Daoy (cell line): ENCODE data around the gene RIN1. TPM values are rescaled to one million over a fixed set of nuclear protein-coding genes. Genes with fewer than 3 reads are reported as not detected.

Experiments used
- DNase-seq: peaks from one replicate; pipeline ENCODE4 v3.0.0-alpha.2; 2015; ENCODE audit warnings: low read depth
- total RNA-seq: library from RNA; depleted of rRNA; stranded (reverse); fragments of >200 nt; shearing (Covaris generic); gene quantifications from 2 replicates; pipeline ENCODE4 v1.2.3, GENCODE V29; 2014

The RIN1 gene
- total RNA-seq, 1 experiment from 2014 or later = 14.6 TPM

DNA sequence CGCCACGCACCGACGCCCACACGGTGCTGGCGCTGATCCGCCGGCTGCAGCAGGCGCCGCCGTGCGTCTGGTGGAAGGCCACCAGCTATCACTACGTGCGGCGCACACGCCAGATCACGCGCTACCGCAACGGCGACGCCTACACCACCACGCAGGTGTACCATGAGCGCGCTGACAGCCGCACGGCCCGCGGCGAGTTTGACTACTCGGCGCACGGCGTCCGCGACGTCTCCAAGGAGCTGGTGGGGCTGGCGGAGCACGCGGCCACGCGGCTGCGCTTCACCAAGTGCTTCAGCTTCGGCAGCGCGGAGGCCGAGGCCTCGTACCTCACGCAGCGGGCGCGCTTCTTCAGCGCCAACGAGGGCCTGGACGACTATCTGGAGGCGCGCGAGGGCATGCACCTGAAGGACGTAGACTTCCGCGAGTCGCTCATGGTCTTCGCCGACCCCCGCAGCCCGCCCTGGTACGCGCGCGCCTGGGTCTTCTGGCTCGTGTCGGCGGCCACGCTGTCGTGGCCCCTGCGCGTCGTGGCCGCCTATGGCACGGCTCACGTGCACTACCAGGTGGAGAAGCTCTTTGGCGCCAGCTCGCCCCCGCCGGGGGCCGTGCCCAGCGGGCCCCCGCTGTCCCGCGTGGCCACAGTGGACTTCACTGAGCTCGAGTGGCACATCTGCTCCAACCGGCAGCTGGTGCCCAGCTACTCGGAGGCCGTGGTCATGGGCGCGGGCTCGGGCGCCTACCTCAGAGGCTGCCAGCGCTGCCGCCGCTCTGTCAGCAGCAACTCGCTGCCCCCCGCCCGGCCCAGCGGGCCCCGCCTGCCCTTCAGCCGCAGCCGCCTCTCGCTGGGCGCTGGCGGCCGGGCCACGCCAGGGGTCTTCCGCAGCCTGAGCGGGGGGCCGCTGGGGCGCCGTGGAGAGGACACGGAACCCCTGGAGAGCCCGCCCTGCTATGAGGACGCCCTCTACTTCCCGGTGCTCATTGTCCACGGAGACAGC, 41.3 kb downstream of the RIN1 start:
- no peak for DNase-seq

DNA sequence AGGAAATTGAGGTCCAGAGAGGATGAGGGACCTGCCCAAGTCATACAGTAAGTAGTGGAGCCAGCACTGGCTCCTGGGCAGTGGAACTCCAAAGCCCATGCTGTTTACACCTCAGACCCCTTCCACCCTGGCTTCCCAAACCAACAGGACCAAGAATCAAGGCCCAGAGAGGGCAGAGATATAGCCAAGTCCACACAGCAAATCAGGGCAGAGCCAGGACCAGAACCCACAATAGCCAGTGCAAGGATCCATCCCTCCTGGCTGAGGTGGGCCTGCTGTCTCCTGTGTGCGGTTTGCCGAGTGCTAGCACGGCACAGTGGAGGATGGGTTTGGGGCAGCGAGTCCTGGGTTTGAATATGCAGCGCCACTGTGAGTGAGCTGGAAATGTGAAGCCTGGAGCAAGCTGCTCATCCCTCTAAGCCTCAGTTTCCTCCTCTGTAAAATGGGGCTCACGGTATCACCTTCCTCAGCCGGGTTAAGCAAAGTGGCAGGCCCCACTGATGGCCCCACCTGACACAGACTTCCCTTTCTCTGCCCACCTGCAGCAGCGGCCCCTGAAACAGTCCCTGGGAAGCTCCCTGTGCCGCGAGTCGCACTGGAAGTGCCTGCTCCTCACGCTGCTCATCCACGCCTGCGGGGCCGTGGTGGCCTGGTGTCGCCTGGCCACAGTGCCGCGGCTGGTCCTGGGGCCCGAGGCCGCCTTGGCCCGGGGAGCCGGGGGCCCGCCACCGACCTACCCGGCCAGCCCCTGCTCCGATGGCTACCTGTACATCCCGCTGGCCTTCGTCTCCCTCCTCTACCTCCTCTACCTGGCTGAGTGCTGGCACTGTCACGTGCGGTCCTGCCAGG, 42.2 kb downstream of the RIN1 start:
- no peak for DNase-seq

DNA sequence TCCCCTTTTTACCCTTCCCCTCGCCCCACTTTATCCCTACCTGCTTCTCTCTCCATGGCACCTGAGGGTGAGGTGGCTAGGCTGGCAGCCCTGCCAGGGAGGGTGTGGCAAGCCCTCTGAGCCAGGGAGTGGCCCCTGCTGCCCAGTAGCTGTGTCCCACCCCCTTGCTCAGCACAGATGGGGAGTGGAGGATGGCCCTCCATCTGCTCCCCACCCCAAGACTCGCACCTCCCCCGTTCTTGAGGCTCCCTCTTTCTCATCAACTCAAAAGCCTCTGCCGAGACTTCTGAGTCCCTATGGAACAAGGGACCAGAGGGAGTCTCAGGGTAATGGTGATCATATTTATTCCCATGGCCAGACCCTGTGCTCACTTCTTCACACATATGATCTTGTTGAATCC, 42.9 kb downstream of the RIN1 start:
- DNase-seq = no peak

DNA sequence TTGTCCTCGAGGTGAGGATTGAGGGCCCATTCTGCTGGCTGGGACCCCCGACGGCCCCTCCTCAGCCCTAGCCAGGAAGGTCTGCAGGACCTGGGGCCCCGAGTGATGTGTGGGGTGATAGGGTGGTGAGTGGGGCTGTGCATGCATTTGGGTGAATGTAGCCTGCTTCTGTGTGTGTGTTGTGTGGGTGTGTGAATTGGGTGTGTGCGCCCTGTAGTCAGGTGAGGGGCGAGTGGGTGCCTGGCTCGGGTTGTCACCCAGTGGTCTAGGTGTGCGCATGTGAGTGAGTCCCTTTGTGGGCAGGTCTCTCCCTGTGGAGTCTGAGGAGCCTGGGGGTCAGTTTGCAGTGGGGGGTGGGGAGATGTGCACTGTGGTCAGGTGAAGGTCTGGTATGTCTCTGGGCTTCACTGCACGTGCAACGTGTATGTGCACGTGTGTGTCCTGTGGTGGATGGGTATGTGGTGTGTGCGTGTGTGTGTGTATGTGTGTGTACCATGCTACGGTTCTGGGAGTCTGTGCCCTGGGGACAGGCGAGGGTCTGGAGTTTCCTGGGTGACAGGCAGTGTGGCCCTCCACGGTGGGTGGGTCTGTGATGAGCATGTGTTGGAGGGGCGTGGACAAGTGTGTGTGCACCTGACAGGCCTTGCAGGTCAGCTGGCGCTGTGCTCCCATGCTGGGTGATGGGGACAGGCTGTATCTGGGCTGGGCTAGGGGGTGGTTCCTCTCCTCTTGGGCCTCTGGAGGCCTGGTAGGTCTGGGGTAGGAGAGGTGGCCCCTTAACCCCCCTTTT, 43.5 kb downstream of the RIN1 start:
- DNase-seq = no peak

DNA sequence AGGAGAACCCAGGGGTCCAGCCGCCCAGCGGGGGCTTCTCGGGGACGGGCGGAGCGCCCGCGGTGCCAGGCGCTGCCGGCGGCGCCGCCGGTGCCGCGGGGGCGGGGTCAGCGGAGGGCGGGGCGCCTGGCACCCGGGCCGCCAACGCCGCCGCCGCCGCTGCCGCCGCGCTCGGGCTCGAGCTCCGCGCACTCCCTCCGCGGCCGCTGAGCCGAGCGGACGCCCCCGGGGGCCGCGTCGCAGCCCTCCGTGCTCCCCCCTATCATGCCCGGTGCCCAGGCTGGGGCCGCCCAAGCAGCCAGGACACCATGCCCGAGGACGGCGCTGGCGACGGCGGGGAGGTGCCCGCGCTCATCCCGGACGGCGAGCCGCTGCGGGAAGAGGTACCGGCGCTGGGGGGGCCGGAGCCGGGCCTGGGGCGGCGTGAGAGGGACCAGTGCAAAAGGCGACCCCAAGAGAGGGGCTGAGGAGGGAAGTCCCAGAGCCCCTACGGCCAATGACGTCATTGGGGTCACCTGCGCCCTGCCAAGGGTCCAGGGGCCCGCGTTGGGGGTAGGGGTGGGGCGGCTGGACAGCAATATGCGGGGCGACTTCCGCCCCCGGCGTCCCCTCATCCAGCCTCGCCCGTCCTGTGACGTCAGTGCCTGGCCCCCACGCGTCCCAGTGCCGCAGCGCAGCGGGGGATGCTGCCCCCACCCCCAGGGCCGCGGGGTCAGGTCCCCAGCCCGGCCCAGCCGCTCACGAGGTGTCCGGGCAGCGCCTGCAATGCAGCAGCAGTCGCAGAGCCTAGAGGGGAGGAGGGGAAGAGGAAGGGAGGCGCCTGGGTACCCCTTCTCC, 44.3 kb downstream of the RIN1 start, which contains the start of gene TMEM151A:
TMEM151A (plus strand) TSS at position 189 of the 837 bp plus-strand sequence; CDS start at position 309, 120 bp downstream.
- DNase-seq = no peak

DNA sequence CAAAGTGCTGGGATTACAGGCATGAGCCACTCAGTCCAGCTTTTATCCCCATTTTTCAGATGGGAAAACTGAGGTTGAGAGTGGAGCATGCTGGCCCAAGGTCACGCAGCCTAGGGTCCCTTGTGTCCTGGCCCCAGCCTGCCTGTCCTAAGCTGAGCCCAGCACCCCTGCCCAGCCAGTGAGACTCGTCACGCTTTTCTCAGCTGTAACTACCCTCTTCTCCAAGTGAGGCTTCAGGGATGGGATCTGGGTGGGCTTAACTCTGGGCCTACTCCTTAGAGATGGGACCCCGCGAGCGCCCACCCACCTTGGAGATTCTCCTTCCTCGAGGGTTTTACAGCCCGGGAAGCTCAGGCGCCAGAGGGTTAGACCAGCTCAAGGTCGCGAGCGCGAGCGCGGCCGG, 44.9 kb downstream of the RIN1 start:
- DNase-seq = no peak

DNA sequence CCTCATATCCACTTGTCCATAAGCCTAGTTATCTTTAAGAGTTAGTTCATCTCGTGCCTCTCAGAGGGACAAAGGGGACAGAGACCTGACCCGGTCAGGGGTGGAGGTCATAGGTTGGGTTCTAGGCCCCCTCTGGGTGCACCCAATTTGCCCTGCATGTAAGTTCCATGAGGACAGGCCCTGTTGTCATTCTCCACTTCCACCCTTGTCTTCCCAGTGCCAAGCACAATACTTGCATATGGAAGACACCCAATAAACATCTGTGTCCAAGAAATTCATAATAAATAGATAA, 46.0 kb downstream of the RIN1 start:
- DNase-seq = no peak

DNA sequence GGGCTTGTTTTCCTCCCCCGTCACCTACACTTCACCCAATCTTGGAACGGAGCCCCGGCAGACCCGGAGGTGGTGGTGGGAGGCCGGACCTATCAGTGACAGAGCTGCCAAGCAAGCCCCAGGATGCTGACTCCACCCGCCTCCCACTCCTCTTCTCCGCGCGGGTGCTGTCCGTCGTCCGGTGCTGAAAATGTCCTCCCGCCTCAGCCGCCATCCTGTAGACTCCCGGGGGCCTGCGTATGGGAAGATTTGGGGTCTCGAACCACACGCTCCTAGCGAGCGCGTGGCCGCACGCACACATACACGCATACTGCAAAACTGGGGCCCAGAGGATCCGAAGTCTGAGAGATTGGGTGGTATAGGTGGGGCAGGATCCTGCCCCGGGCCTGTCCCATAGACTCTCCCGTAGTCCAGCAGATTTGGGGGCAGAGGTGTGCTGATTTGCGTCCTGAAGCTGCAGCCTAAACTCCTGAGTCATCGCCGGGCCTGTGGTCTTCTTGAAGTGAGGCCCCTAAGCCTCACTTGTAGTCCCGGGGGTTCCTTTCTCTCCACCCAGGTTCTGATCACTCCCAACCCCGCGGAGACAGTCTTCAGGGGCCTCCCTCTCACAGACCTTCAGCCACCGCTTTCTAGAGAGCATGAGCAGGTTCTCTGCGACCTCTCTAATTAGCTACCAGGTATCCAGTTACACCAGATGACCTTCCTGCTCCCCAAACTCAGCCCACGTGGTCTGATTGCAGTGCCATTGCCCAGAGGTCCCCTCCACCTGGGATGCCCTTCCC, 46.5 kb downstream of the RIN1 start:
- peak; percentile 84 for DNase-seq

DNA sequence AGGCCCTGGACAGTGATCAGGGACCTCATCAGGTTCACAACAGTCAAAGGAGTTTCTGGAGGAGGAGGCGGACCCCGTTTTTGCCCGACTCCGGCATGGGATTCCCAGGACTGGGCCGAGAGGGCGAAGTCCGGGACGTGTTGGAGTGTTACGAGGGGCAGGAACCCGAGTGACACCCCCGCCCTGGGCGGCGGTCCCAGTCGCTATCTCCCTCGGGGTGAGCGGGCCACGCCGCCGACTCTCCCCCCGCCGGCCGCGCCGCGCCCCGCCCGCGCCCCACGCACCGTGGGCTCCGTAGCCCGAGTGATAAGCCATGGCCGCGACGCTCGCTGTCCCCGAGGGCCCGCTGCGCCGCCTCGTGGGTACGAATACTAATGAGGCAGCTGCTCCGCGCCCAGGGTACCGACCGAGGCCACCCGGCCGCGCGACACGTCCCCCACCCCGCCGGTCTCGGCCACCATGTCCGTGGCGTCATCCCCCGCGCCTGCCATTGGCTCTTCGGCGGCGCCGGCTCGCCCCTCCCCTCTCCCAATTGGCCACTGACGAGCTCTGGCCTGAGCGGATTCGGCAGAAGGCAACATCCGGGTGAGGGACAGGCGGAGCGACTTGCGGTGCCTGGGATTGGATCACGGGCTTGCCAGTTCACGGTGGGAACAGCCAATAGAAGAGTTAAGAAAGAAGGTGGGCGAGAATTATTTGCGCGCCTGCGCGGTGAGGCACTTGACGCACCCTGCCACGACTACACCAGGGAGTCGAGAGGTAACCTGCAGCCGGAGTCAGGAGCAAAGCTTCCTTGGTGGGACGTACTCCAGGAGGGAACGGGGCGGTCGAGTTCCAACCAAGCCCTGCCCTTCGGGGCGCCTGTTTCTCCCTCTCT, 47.3 kb downstream of the RIN1 start, which contains the start of gene YIF1A:
YIF1A (minus strand) TSS at position 473 of the 877 bp plus-strand sequence; CDS start at position 315, 158 bp downstream.
- DNase-seq = peak; percentile 99

DNA sequence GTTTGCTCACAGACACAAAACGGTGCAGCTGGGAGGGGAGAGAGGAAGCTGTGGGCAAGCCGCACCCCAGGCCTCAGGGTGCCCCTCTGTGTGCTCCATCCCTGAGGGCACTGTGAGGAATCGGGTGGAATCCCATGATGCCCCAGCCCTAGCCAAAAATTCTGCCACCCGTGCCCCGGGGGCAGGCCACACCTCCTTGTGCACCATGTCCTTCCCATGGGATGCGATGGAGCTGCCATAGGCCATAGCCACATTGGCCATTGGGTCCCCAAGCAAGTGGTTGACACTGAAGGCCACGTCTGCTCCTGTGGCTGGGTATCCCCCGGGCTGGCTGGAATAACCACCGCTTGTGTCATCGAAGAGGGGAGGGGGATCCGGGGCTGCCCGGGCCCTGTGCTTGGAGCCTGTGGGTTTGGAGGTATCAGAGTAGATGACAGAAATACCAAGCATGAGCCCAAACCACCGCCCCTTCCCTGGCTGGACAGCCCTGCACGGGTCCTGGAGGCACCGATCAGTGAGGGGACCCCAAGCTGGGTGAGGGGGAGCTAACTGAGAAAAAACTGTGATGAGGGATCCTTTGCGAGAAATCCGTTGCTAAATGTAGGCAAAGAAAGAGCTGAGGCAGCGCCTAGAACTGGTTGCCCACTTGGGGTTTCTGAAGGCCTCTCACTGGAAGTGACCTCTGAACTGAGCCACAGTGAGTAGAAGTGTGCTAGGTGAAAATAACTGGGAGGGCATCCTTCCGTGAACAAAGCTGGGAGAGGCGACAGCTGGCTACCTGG, 48.2 kb downstream of the RIN1 start:
- no peak for DNase-seq

DNA sequence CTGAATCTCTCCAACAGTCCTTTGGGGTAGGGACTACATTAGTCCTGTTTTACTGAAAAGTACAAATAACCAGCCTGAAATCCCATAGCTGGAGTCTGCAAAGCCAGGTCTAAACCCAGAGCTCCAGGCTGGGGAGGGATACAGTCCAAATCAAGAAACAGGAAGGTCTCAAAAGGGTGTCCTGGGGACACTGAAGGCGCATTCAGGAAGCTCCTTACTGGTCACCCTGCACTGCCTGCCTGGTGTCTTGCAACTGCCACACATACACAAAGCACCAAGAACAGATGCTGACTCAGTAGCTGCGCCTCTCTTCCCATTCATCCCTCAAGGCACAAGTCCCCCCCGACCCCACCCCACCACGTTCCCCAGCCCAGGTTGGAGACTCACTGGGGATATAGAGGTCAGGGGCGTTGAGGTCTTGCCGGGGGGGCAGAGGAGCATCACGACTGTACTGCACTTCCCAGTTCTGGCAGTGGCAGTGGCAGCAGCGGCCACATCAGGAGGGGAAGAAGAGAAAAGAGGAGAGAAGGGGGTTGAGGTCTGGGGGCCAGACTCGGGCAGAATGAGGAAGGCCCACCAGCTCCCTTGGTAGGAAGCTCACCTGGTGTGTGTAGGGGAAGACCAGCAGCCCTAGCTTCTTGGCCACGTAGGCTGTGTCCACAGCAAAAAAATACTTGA, 48.9 kb downstream of the RIN1 start:
- no peak for DNase-seq

DNA sequence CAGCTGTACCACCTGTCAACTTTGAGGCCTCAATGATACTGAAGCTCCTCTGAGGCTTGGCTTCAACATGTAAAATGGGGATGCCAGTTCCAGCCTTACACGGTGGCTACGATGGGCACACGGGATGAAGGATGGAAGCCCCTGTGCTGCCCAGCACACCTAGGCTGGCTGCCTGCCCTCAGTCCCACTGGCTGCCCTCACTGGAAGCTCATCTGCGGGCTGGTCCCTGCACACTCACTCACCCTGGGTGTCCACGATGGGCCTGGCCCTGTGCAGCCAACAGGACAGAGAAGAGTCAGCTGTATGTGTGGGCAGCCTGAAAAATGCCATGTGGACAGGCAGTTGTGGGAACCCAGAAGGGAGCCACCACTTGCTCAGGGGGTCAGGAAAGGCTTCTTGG, 49.5 kb downstream of the RIN1 start:
- DNase-seq = no peak

DNA sequence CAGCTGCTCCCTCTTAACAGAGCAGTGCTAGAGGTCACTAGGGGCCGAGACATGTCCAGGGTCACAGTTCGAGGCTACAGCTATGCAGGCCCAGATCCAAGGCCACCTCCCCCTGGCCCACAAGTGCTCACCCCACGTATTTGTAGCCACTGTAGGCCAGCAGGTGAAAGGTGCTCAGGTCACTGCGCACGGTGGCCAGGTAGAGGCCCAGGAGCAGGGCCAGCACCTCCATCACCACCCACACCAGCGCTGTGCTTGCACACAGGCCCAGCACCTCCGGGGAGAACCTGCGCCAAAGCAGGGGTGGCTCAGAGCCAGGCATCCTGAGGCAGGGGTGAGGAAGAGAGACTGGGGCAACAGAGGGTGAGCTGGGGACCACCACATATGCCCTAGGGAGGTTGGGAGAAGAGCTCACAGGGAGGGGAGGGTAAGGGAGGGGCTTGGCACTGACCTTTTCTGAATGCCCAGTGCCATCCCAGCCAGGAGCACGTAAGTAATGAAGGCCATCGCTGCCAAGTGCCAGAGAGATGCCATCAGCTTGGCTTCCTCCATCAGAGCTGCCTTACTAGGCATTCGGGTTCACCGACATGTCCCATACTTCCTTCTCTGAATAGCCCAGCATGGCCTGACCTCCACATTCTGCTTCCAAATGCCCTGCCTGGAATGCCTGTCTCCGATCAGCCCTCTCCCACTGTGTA, 50.8 kb downstream of the RIN1 start:
- DNase-seq = no peak

DNA sequence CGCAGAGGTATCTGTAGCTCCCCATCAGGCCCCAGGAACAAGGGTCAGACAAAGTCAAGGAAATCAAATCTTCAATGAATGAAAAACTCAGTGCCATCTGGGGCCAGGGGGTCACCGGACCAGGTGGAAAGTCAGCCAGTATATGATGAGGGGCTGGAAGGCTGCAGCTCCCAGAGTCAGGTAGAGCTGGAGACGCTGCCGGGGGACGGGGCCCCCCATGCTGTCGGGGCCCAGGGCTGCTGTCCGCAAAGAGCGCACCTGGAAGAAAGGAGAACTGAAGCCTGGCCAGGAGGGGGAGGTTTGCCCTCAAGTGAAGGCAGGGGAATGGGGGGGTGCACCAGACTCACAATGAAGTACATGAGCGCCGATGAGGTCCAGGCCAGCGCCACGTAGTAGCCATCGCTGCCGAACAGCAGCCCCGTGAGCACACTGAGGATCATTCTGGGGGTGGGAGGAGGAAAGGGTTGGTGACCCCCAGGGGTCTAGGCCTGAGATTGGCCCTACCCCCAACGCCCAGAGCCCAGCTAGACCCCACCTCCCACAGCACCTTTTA, 51.6 kb downstream of the RIN1 start:
- no peak for DNase-seq

DNA sequence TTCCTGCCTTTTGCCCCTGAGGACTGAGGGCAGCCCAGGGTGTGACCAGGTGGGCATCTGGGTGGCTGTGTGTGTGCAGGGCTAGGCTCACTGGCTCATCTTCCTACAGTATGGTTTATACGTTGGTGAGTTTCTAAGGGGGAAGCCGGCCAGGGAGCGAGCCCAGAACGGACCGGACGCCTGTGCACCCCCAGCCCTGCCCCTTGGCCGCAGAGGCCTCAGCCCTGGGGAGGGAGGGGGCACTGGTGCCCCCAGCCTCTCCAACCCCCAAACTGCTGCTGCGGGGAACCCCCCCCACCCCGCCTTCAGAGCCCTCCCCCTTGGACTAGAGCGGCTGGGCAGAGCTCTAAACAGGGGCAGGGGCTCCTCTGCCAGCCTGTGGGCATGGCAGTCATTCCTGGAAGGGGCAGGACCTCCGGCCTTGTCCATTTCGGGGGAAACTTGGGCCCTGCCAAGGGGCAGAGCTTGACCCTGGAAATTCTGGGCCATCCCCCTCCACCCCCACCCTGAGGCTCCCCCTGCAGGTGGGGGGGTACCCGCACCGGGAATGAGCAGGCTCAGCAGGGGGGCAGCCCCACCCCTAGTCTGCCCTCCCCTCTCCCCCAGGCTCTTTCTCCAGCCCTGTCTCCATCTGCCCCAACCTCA, 52.7 kb downstream of the RIN1 start:
- no peak for DNase-seq
